GM23338 (cell line): ENCODE measurements around the gene PNKP. TPM values are rescaled to one million over a fixed set of nuclear protein-coding genes. Genes with fewer than 3 reads are reported as not detected.

Experiments used
- ATAC-seq: fragments of 200-7000 bp; cut with Tn5 transposase; 3 replicates; pipeline ENCODE4 v1.9.1; 2020
- DNase-seq: peaks from one replicate; pipeline ENCODE4 v3.0.0-alpha.2; 2015; ENCODE audit warnings: low spot score
- H2AFZ ChIP-seq: fragments of 200-600 bp; sonication (generic); 2 replicates; pipeline ENCODE4 v1.8.0; 2016; ENCODE audit warnings: antibody characterized with exemption, mild to moderate bottlenecking, moderate library complexity
- H3F3A ChIP-seq: fragments of 200-600 bp; sonication (generic); replicated peaks from 2 replicates; pipeline ENCODE4 v1.8.0; 2017; ENCODE audit warnings: antibody characterized with exemption, mixed run types, low read depth
- H3K27ac ChIP-seq: fragments of 200-600 bp; sonication (generic); 2 replicates; pipeline ENCODE4 v1.6.1; 2016; ENCODE audit warnings: low read depth
- H3K27me3 ChIP-seq: fragments of 200-600 bp; sonication (generic); 2 replicates; pipeline ENCODE4 v1.8.0; 2016; ENCODE audit warnings: mild to moderate bottlenecking, mixed run types, moderate library complexity; ENCODE audit not compliant: insufficient read depth
- H3K36me3 ChIP-seq: fragments of 200-600 bp; sonication (generic); 2 replicates; pipeline ENCODE4 v1.8.0; 2016; ENCODE audit warnings: mild to moderate bottlenecking; ENCODE audit not compliant: insufficient read depth
- H3K4me1 ChIP-seq: fragments of 200-600 bp; sonication (generic); 2 replicates; pipeline ENCODE4 v1.8.0; 2016; ENCODE audit warnings: mild to moderate bottlenecking, moderate library complexity; ENCODE audit not compliant: insufficient read depth
- H3K4me2 ChIP-seq: fragments of 200-600 bp; sonication (generic); 2 replicates; pipeline ENCODE4 v1.7.1; 2017; ENCODE audit warnings: mixed run types
- H3K4me3 ChIP-seq: fragments of 200-600 bp; sonication (generic); 2 replicates; pipeline ENCODE4 v1.6.1; 2016; ENCODE audit warnings: mixed run types
- H3K79me2 ChIP-seq: fragments of 200-600 bp; sonication (generic); replicated peaks from 2 replicates; pipeline ENCODE4 v1.8.0; 2017; ENCODE audit warnings: mild to moderate bottlenecking; ENCODE audit not compliant: insufficient read depth
- H3K9me2 ChIP-seq: fragments of 200-600 bp; sonication (generic); 2 replicates; pipeline ENCODE4 v1.8.0; 2017; ENCODE audit not compliant: insufficient read depth
- H4K20me1 ChIP-seq: fragments of 200-600 bp; sonication (generic); replicated peaks from 2 replicates; pipeline ENCODE4 v1.8.0; 2017; ENCODE audit warnings: mild to moderate bottlenecking; ENCODE audit not compliant: insufficient read depth
- H3K27ac Mint-ChIP-seq: 2 replicates; pipeline ENCODE4 v1.8.0; 2020; ENCODE audit warnings: inconsistent platforms, mild to moderate bottlenecking, moderate library complexity, mixed read lengths
- H3K27me3 Mint-ChIP-seq: 3 replicates; pipeline ENCODE4 v1.8.0; 2022; ENCODE audit warnings: low read depth, mild to moderate bottlenecking, moderate library complexity, mixed read lengths, inconsistent platforms; ENCODE audit not compliant: insufficient read depth, poor library complexity
- H3K36me3 Mint-ChIP-seq: 3 replicates; pipeline ENCODE4 v1.8.0; 2021; ENCODE audit warnings: low read depth, mild to moderate bottlenecking, inconsistent platforms, moderate library complexity, mixed read lengths
- H3K4me1 Mint-ChIP-seq: 3 replicates; pipeline ENCODE4 v1.8.0; 2020; ENCODE audit warnings: mild to moderate bottlenecking, inconsistent platforms, mixed read lengths
- H3K4me3 Mint-ChIP-seq: 3 replicates; pipeline ENCODE4 v1.8.0; 2021; ENCODE audit warnings: moderate library complexity, mild to moderate bottlenecking, inconsistent platforms, mixed read lengths
- H3K9me3 Mint-ChIP-seq: 3 replicates; pipeline ENCODE4 v1.8.0; 2020; ENCODE audit warnings: moderate library complexity, mild to moderate bottlenecking, inconsistent platforms, mixed read lengths
- NANOG ChIP-seq: IDR thresholded peaks from 2 replicates; pipeline ENCODE4 v1.6.1; 2016; ENCODE audit warnings: antibody characterized with exemption, borderline replicate concordance
- POLR2AphosphoS5 ChIP-seq: IDR thresholded peaks from 2 replicates; pipeline ENCODE4 v1.6.1; 2016; ENCODE audit warnings: antibody characterized with exemption, low read depth
- polyA plus RNA-seq: library from polyadenylated mRNA; unstranded; fragments of >200 nt; fragmentation: Nextera tagmentation; extraction: Ambion mirVana; gene quantifications from 2 replicates; pipeline ENCODE4 v1.2.1, GENCODE V29; 2016
- total RNA-seq: library from RNA; depleted of rRNA; stranded (reverse); fragments of >200 nt; shearing (Covaris generic); gene quantifications from 2 replicates; pipeline ENCODE4 v1.2.3, GENCODE V29; 2014
- TF ChIP-seq, protein P1 (sequence below), 2 experiments: fragments of 200-600 bp in 1 of 2; sonication (generic) in 1 of 2; conservative IDR thresholded peaks; 2 replicates each; pipeline versions ENCODE4 v1.5.1 to v1.6.1; 2016 to 2017; ENCODE audit warnings: antibody characterized with exemption in 2 of 2, low read depth in 2 of 2, mild to moderate bottlenecking in 2 of 2, moderate library complexity in 1 of 2
- TF ChIP-seq, protein P2 (sequence below): fragments of 250-450 bp; sonication (Bioruptor Pico); IDR thresholded peaks from 2 replicates; pipeline ENCODE4 v1.5.0; 2020; ENCODE audit warnings: mild to moderate bottlenecking, moderate library complexity

PNKP gene
- total and polyA plus RNA-seq, 2 experiments from 2014 or later: 99.6 to 109 TPM

DNA sequence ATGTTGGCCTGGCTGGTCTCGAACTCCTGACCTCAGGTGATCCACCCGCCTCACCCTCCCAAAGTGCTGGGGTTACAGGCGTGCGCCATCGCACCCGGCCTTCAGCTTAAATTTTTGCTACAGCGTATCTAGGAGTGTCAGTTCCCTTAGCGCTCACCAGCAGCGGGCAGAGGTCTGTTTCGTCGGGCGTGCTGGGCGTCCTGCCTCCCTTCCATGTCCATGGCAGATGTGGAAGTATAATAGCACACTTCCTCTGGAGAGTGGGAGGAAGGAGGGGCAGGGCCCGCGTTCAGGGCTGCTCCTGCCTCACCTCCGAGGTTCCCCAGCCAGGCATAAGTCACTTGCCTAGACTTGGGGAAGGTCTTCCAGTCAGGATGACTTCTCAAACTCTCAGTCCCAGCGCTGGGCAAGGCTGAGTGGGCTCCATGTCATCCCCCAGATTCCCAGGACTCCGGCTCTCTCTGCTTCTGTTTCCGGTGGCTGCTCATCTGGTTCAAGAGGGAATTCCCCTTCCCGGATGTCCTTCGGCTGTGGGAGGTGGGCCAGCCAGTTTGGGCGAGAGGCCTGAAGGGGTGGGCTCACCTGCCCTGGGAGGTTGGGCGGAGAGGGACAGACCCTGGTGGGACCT lies 19.8 kb upstream of the PNKP start:
- H4K20me1 ChIP-seq: no peaks in the 10 kb centered on the region; the same call in 1 of the 2 replicates
- Mint-ChIP-seq H3K9me3 (peaks cover 8% of the 10 kb centered on the region), H3K27me3 (peaks cover 21% of the 10 kb centered on the region), H3K36me3 (peaks cover 51% of the 10 kb centered on the region), H3K4me3 (no peak overlapping the region), H3K27ac (no peak overlapping the region), H3K4me1 (peaks cover 9% of the 10 kb centered on the region)
- peaks cover 9% of the 10 kb centered on the region; the same call in 1 of the 2 replicates for H3K4me1 ChIP-seq
- H3K4me2 ChIP-seq: no peak overlapping the region
- H3K9me2 ChIP-seq: no peaks in the 10 kb centered on the region
- TF ChIP-seq, protein P1, sequence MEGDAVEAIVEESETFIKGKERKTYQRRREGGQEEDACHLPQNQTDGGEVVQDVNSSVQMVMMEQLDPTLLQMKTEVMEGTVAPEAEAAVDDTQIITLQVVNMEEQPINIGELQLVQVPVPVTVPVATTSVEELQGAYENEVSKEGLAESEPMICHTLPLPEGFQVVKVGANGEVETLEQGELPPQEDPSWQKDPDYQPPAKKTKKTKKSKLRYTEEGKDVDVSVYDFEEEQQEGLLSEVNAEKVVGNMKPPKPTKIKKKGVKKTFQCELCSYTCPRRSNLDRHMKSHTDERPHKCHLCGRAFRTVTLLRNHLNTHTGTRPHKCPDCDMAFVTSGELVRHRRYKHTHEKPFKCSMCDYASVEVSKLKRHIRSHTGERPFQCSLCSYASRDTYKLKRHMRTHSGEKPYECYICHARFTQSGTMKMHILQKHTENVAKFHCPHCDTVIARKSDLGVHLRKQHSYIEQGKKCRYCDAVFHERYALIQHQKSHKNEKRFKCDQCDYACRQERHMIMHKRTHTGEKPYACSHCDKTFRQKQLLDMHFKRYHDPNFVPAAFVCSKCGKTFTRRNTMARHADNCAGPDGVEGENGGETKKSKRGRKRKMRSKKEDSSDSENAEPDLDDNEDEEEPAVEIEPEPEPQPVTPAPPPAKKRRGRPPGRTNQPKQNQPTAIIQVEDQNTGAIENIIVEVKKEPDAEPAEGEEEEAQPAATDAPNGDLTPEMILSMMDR (conservative IDR thresholded peaks at IDR 0.05; ENCODE audit: low read depth in 2 of 2): no peak
- TF ChIP-seq NANOG: no peak
- no peak for TF ChIP-seq POLR2AphosphoS5
- TF ChIP-seq, protein P2, sequence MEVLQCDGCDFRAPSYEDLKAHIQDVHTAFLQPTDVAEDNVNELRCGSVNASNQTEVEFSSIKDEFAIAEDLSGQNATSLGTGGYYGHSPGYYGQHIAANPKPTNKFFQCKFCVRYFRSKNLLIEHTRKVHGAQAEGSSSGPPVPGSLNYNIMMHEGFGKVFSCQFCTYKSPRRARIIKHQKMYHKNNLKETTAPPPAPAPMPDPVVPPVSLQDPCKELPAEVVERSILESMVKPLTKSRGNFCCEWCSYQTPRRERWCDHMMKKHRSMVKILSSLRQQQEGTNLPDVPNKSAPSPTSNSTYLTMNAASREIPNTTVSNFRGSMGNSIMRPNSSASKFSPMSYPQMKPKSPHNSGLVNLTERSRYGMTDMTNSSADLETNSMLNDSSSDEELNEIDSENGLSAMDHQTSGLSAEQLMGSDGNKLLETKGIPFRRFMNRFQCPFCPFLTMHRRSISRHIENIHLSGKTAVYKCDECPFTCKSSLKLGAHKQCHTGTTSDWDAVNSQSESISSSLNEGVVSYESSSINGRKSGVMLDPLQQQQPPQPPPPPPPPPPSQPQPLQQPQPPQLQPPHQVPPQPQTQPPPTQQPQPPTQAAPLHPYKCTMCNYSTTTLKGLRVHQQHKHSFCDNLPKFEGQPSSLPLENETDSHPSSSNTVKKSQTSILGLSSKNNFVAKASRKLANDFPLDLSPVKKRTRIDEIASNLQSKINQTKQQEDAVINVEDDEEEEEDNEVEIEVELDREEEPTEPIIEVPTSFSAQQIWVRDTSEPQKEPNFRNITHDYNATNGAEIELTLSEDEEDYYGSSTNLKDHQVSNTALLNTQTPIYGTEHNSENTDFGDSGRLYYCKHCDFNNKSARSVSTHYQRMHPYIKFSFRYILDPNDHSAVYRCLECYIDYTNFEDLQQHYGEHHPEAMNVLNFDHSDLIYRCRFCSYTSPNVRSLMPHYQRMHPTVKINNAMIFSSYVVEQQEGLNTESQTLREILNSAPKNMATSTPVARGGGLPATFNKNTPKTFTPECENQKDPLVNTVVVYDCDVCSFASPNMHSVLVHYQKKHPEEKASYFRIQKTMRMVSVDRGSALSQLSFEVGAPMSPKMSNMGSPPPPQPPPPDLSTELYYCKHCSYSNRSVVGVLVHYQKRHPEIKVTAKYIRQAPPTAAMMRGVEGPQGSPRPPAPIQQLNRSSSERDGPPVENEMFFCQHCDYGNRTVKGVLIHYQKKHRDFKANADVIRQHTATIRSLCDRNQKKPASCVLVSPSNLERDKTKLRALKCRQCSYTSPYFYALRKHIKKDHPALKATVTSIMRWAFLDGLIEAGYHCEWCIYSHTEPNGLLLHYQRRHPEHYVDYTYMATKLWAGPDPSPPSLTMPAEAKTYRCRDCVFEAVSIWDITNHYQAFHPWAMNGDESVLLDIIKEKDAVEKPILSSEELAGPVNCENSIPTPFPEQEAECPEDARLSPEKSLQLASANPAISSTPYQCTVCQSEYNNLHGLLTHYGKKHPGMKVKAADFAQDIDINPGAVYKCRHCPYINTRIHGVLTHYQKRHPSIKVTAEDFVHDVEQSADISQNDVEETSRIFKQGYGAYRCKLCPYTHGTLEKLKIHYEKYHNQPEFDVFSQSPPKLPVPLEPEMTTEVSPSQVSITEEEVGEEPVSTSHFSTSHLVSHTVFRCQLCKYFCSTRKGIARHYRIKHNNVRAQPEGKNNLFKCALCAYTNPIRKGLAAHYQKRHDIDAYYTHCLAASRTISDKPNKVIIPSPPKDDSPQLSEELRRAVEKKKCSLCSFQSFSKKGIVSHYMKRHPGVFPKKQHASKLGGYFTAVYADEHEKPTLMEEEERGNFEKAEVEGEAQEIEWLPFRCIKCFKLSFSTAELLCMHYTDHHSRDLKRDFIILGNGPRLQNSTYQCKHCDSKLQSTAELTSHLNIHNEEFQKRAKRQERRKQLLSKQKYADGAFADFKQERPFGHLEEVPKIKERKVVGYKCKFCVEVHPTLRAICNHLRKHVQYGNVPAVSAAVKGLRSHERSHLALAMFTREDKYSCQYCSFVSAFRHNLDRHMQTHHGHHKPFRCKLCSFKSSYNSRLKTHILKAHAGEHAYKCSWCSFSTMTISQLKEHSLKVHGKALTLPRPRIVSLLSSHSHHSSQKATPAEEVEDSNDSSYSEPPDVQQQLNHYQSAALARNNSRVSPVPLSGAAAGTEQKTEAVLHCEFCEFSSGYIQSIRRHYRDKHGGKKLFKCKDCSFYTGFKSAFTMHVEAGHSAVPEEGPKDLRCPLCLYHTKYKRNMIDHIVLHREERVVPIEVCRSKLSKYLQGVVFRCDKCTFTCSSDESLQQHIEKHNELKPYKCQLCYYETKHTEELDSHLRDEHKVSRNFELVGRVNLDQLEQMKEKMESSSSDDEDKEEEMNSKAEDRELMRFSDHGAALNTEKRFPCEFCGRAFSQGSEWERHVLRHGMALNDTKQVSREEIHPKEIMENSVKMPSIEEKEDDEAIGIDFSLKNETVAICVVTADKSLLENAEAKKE: no peak
- H2AFZ ChIP-seq: no peak overlapping the region
- no peak overlapping the region for H3K4me3 ChIP-seq
- H3K27ac ChIP-seq: no peak overlapping the region
- H3F3A ChIP-seq: peaks cover 30% of the 10 kb centered on the region; the same call in 1 of the 2 replicates
- no peaks in the 10 kb centered on the region for H3K79me2 ChIP-seq
- ATAC-seq: no peak
- H3K36me3 ChIP-seq: peaks cover 13% of the 10 kb centered on the region
- no peak for DNase-seq
- H3K27me3 ChIP-seq: 0 out of 2 replicates have a peak, but pooled peaks cover 3% of the 10 kb centered on the region
